ENCODE measurements around the gene ARHGAP22. TPM values are rescaled to one million over a fixed set of nuclear protein-coding genes. Genes with fewer than 3 reads are reported as not detected.

ARHGAP22 gene
- total RNA-seq, 1 experiment from 2014 or later, result 9.9 TPM

- ChIA-PET RAD21 (ENCODE audit: low non-redundant PET in 1 of 2, low total read pairs in 2 of 2, uncharacterized antibody in 2 of 2, unreplicated experiment in 2 of 2) (no interaction called here), CTCF (interaction anchor here (1.3 kb wide), 1 partner anchor 35 kb away, joined by 6 read pairs; no protein-coding TSS in a partner anchor), POLR2A (no interaction called here)
- no peaks in the 10 kb centered on the region for H3K4me1 ChIP-seq (ENCODE audit: control insufficient read depth in 1 of 2, insufficient read depth in 2 of 2, low read length in 2 of 2)
- no peak overlapping the region for H3K27ac ChIP-seq (ENCODE audit: low read depth, low read length)
- no peaks in the 10 kb centered on the region for H4K20me1 ChIP-seq (ENCODE audit: insufficient read depth)
- no TSS peak for BruUV-seq (replicated peaks)
- H3K4me2 ChIP-seq (ENCODE audit: low read length), result no peak overlapping the region
- no peaks in the 10 kb centered on the region for H3K27me3 ChIP-seq (ENCODE audit: insufficient read depth, low read length)
- no peak for DNase-seq (ENCODE audit: low read depth, low spot score)
- ATAC-seq, result no peak
- H3K9me3 ChIP-seq (ENCODE audit: control insufficient read depth in 1 of 2, insufficient read depth in 1 of 2, low read depth in 1 of 2, low read length in 2 of 2), result no peaks in the 10 kb centered on the region
- no peak overlapping the region for H3K9ac ChIP-seq (ENCODE audit: low read length)
- no peaks in the 10 kb centered on the region for H3K9me2 ChIP-seq (ENCODE audit: insufficient read depth)
- H3K79me2 ChIP-seq (ENCODE audit: insufficient read depth, low read length), result no peaks in the 10 kb centered on the region
- intact Hi-C loops (cut with micrococcal nuclease), result no loop called here
- H2AFZ ChIP-seq (ENCODE audit: low read depth, low read length, poor library complexity, severe bottlenecking), result no peak overlapping the region
- TF ChIP-seq ZNF274 (IDR thresholded peaks at IDR 0.05; ENCODE audit: low read depth, low read length) (no peak), JUND (IDR thresholded peaks at IDR 0.05) (no peak), EGR1 (IDR thresholded peaks at IDR 0.05; ENCODE audit: low read depth) (no peak)
- H3K36me3 ChIP-seq (ENCODE audit: control insufficient read depth in 1 of 2, insufficient read depth in 2 of 2, low read length in 2 of 2), result no peaks in the 10 kb centered on the region
- no peak overlapping the region for H3K4me3 ChIP-seq (replicated peaks in 1 of 2; ENCODE audit: low read depth in 1 of 2, low read length in 2 of 2)
Measured at GRCh38 chr10:48620719-48621118, 15.8 kb upstream of the ARHGAP22 start.

DNA sequence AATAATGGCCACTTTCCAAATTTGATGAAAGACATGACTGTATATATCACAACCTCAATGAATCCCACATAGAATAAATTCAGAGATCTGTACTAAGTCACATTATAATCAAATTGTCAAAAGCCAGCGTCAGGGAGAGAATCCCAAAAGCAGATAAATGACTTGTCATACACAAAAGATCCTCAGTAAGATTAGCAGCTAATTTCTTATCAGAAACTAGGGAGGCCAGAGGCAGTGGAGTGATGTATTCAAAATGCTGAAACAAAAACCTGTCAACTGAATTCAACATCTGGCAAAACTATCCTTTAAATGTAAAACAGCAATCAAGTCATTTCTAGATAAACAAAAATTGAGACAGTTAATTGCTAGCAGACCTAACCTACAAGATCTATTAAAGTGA lies 11.6 kb upstream of the ARHGAP22 start:
- no peak overlapping the region for H3K4me2 ChIP-seq (ENCODE audit: low read length)
- no peak for ATAC-seq
- intact Hi-C loops (cut with micrococcal nuclease), result no loop called here
- no TSS peak for BruUV-seq (replicated peaks)
- no peaks in the 10 kb centered on the region for H3K27me3 ChIP-seq (ENCODE audit: insufficient read depth, low read length)
- H3K9me2 ChIP-seq (ENCODE audit: insufficient read depth), result no peaks in the 10 kb centered on the region
- H3K9me3 ChIP-seq (ENCODE audit: control insufficient read depth in 1 of 2, insufficient read depth in 1 of 2, low read depth in 1 of 2, low read length in 2 of 2), result no peaks in the 10 kb centered on the region; a peak in 1 of 4 replicates
- H3K4me1 ChIP-seq (ENCODE audit: control insufficient read depth in 1 of 2, insufficient read depth in 2 of 2, low read length in 2 of 2), result no peaks in the 10 kb centered on the region
- no peak overlapping the region for H3K4me3 ChIP-seq (replicated peaks in 1 of 2; ENCODE audit: low read depth in 1 of 2, low read length in 2 of 2)
- no peak overlapping the region for H2AFZ ChIP-seq (ENCODE audit: low read depth, low read length, poor library complexity, severe bottlenecking)
- TF ChIP-seq ZNF274 (IDR thresholded peaks at IDR 0.05; ENCODE audit: low read depth, low read length) (no peak), YY1 (IDR thresholded peaks at IDR 0.05; ENCODE audit: extremely low read depth, insufficient replicate concordance, low read depth, low read length) (no peak), EZH2 (IDR thresholded peaks at IDR 0.05) (no peak), ELF1 (IDR thresholded peaks at IDR 0.05; ENCODE audit: borderline replicate concordance, low read depth) (no peak), SIN3A (IDR thresholded peaks at IDR 0.05; ENCODE audit: low read depth) (no peak), ZFX (IDR thresholded peaks at IDR 0.05) (no peak), JUND (IDR thresholded peaks at IDR 0.05) (no peak), EGR1 (IDR thresholded peaks at IDR 0.05; ENCODE audit: low read depth) (no peak), SP1 (IDR thresholded peaks at IDR 0.05; ENCODE audit: low read depth) (no peak)
- TF ChIP-seq, protein P1, sequence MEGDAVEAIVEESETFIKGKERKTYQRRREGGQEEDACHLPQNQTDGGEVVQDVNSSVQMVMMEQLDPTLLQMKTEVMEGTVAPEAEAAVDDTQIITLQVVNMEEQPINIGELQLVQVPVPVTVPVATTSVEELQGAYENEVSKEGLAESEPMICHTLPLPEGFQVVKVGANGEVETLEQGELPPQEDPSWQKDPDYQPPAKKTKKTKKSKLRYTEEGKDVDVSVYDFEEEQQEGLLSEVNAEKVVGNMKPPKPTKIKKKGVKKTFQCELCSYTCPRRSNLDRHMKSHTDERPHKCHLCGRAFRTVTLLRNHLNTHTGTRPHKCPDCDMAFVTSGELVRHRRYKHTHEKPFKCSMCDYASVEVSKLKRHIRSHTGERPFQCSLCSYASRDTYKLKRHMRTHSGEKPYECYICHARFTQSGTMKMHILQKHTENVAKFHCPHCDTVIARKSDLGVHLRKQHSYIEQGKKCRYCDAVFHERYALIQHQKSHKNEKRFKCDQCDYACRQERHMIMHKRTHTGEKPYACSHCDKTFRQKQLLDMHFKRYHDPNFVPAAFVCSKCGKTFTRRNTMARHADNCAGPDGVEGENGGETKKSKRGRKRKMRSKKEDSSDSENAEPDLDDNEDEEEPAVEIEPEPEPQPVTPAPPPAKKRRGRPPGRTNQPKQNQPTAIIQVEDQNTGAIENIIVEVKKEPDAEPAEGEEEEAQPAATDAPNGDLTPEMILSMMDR (IDR thresholded peaks at IDR 0.05 in 2 of 3, conservative IDR thresholded peaks at IDR 0.05 in 1 of 3; ENCODE audit: borderline replicate concordance in 1 of 3, insufficient read depth in 1 of 3, low read depth in 2 of 3, low read length in 2 of 3), result no peak
- ChIA-PET POLR2A (no interaction called here), CTCF (interaction anchor here (1.6 to 2.3 kb wide), 2 partner anchors 9 to 40 kb away, joined by 5 to 16 read pairs; no protein-coding TSS in a partner anchor), RAD21 (ENCODE audit: low non-redundant PET in 1 of 2, low total read pairs in 2 of 2, uncharacterized antibody in 2 of 2, unreplicated experiment in 2 of 2) (no interaction called here)
- H4K20me1 ChIP-seq (ENCODE audit: insufficient read depth), result no peaks in the 10 kb centered on the region
- H3K9ac ChIP-seq (ENCODE audit: low read length), result no peak overlapping the region
- no peak overlapping the region for H3K27ac ChIP-seq (ENCODE audit: low read depth, low read length)
- H3K36me3 ChIP-seq (ENCODE audit: control insufficient read depth in 1 of 2, insufficient read depth in 2 of 2, low read length in 2 of 2), result no peaks in the 10 kb centered on the region
- no peak for DNase-seq (ENCODE audit: low read depth, low spot score)
- no peaks in the 10 kb centered on the region for H3K79me2 ChIP-seq (ENCODE audit: insufficient read depth, low read length)

All from HCT116 (cell line).